Measurements from ENCODE around the gene CT45A10.
A peak's percentile ranks its signal among the peaks of the same experiment; 100 is the strongest.
"Not testable (repeated sequence)": the region's sequence is repeated elsewhere in the genome, so short reads cannot be mapped to it uniquely, and the experiment has no call there.

Gene CT45A10

GRCh38 chrX:135892781-135893180, 463 bp downstream of the CT45A10 start:
- no peak for DNase-seq (ENCODE audit: extremely low read depth, low read depth)
- H3K4me3 ChIP-seq (replicated peaks; ENCODE audit: low read depth, low read length): no peak overlapping the region
- TF ChIP-seq CTCF (IDR thresholded peaks at IDR 0.05; ENCODE audit: low read depth, low read length, missing control alignments): no peak

GRCh38 chrX:135890087-135890585, 3.1 kb downstream of the CT45A10 start:
- no peak for DNase-seq (ENCODE audit: extremely low read depth, low read depth)
- H3K4me3 ChIP-seq (replicated peaks; ENCODE audit: low read depth, low read length): no peak overlapping the region
- no peak for TF ChIP-seq CTCF (IDR thresholded peaks at IDR 0.05; ENCODE audit: low read depth, low read length, missing control alignments)

- DNase-seq (ENCODE audit: extremely low read depth, low read depth); H3K4me3 ChIP-seq (replicated peaks; ENCODE audit: low read depth, low read length): not testable (repeated sequence)
- TF ChIP-seq CTCF (IDR thresholded peaks at IDR 0.05; ENCODE audit: low read depth, low read length, missing control alignments): peak; percentile 12
Observed at GRCh38 chrX:135888976-135889375, 4.3 kb downstream of the CT45A10 start.

- not testable (repeated sequence) for H3K4me3 ChIP-seq (replicated peaks; ENCODE audit: low read depth, low read length); DNase-seq (ENCODE audit: extremely low read depth, low read depth)
Observed at GRCh38 chrX:135888230-135888629, 5.0 kb downstream of the CT45A10 start.

- H3K4me3 ChIP-seq (replicated peaks; ENCODE audit: low read depth, low read length); DNase-seq (ENCODE audit: extremely low read depth, low read depth): not testable (repeated sequence)
Observed at GRCh38 chrX:135882741-135883140, 10.5 kb downstream of the CT45A10 start.

- not testable (repeated sequence) for DNase-seq (ENCODE audit: extremely low read depth, low read depth); H3K4me3 ChIP-seq (replicated peaks; ENCODE audit: low read depth, low read length)
Observed at GRCh38 chrX:135871712-135872111, 21.5 kb downstream of the CT45A10 start, which contains the start of gene CT45A9. Gene CT45A9, minus strand, starts transcription at chrX:135871812. Its CDS starts 3,751 bp downstream, at chrX:135868061.

GRCh38 chrX:135854438-135854837, 38.8 kb downstream of the CT45A10 start, which contains the start of gene CT45A8:
Gene CT45A8, minus strand, starts transcription at chrX:135854538. Its CDS starts 3,755 bp downstream, at chrX:135850783.
- H3K4me3 ChIP-seq (replicated peaks; ENCODE audit: low read depth, low read length); DNase-seq (ENCODE audit: extremely low read depth, low read depth): not testable (repeated sequence)

GRCh38 chrX:135837180-135837579, 56.1 kb downstream of the CT45A10 start, which contains the start of gene CT45A7:
Gene CT45A7, minus strand, starts transcription at chrX:135837280. Its CDS starts 3,747 bp downstream, at chrX:135833533.
- DNase-seq (ENCODE audit: extremely low read depth, low read depth); H3K4me3 ChIP-seq (replicated peaks; ENCODE audit: low read depth, low read length): not testable (repeated sequence)

Measured in HFF-Myc (cell line).